ENCODE results near the gene MAPRE2.

Gene MAPRE2

DNA sequence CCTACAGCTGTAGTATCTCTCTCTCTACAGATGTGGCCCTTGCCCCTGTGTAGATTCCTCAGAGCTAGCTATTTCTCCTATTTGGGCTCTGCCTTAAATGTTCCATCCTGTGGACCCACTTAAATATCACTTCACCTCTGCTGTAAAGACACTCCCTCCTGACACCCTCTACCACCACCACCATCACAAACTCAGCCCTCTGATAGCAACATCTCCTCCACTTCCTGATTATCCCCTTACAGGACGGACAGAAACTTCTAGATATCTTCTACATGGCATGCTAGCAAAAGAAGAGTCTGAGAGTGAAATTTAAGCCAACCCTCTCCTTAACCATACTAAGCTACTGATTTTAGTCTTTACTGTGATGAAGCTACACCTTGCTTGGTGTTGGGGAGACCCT lies 3.2 kb upstream of the MAPRE2 start:
- no peak for DNase-seq (ENCODE audit: low read depth in 2 of 2)

DNA sequence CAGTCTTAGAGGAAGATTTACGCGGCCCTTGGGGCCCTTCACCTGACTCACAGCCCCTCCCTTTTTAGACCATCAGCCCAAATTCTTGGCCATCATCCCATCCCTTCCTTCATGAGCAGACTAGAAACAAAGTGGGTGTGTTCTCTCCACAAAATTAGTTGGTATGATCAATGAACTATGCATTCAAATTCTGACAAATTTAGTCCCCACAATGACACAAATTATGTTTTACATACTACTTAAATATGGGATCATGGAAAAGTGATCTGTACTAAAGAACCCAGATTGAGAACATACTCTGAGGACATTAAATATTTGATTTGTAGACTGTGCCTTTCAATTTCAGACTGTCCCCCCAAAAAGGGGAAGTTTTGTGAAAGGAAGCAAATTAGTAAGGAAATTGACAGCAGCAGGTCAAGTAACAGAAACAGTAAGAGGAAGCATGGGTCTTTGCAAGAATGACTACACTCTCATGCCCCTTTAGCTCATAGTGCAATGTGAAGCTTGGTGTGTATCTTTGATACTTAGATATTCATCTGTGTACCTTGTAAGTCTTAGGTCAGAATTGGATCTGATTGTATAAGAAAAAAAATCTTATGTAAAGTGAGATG lies 2.2 kb upstream of the MAPRE2 start:
- DNase-seq (ENCODE audit: low read depth in 2 of 2), result no peak

DNA sequence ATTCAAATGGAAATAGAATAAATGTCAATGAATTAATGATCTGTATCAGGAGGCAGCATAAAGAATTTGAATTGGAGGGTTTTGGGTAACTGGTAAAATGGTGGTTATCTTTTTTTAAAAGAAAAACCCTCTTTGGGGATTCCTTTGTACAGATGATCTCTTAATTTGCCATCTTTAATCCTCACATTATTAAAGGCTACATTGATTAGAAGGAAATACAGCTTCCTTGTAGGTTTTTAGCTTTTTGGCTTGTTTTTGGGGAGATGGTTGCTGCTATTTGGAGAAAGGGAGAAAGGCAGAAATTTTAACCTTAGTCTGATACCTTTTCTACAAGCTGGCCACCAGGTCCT lies 600 bp upstream of the MAPRE2 start:
- no peak for DNase-seq (ENCODE audit: low read depth in 2 of 2)

DNA sequence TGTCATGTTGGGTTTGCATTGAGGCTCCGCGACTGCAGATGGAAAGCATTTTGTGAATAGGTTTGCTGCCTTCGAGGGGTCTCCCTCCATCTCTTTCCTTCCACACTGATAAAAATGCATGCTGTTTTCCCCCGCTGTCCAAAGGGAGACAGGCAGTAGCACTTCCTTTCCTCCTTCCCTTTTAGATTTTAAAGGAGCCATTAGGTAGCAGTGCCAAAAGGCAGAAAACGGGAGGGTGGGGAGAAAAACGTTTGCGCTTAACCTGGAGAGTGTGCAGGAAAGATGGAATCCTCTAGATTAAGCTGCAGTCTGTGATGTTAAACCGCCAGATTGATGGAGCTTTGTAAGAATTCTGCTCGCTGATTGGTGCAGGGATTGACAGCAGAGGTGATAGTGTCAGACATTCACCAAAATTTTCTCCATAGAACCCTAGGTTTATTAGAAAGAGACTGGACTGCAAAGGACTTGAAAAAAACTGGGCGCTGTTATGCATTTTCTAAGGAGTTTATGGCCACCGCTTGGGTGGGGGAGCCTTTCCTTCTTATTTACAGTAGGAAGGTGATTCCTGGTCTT lies 688 bp downstream of the MAPRE2 start:
- no peak for DNase-seq (ENCODE audit: low read depth in 2 of 2)

DNA sequence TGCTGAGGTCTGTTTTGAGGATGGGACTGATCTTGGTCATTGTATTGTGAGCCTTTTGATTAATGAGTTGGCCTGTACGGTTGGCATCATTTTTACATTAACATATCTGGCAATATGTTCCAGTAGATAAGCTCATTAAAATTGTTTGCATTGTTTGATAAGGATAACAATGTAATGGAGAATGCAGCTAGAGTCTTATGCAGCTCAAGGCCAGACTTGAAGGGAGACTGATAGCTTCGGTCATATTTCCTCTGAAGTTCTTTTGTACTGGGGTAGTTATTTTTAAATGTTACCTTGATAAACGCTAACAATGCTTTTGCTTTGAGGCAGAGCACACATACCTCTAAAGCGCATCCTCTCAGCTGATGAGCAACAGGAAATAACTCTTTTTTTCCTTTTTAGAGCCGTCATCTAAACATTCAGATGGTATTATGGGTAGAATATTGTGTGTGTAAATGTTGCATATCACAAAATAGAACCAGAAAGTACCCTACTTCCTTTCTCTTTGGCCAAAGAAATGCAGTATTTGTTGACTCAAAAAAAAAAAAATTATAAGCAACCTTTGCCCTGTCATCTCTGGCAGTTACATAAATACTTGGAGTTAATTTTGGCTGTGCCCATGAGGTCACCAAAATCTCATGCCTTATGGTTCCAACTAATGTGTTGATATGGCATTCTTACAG lies 1.3 kb downstream of the MAPRE2 start:
- DNase-seq (ENCODE audit: low read depth in 2 of 2), result no peak

DNA sequence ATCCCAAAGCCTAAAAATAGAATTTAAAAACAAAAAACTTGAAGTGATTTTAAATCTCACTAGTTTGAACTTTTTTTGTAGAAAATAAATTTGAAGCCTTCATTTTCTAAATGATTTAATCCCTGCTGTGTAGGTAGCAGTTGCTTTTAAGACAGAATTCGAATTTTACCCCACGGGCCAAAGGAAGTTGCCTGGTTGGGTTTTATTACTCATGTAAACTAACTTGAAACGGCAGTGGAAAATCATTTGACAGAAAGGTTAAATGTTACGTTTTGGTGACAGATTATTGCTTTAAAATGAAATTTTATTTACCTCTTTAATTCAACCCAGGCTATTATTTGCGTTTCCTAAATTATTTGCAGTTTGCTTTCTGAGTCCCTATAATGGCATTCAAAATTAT lies 2.0 kb downstream of the MAPRE2 start:
- no peak for DNase-seq (ENCODE audit: low read depth in 2 of 2)

DNA sequence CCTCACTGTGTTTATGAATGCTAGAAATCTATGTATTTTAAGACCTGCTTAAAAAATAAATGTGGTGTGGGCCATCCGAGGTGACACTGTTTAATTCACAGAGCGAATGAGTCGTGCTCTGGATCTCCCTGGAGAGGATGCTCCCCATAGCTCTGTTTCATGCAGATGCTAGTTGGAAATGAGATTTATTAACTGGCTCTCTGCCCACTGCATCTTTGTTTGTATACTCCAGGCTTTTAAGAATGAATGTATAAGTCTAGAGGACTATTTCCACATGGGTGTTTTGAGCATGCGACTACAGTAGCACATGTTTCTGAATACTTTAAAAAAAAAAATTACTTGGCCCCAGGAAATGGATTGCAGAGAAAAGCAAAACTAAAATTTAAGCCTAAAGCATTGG lies 3.9 kb downstream of the MAPRE2 start:
- DNase-seq (ENCODE audit: low read depth in 2 of 2), result peak in 1 of 2 experiments; percentile 28

DNA sequence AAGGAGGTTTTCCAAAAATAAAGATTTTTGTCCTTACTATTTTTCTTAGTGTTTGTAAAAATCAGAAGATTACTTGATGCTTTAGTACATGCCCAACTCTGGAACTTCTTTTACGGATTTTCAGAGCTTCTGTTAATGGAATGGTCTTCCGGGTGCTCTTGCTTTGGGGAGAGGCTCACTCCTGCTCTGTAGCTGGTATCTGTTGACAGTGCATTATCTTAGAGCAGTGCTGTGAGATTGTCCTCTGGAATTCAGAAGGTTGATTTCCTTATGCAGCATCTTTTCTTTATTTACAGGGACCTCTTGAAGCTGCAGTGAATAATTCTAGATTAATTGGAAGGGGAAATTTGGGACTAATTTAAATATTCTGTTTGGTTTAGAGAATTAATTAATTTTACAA lies 4.6 kb downstream of the MAPRE2 start:
- no peak for DNase-seq (ENCODE audit: low read depth in 2 of 2)

DNA sequence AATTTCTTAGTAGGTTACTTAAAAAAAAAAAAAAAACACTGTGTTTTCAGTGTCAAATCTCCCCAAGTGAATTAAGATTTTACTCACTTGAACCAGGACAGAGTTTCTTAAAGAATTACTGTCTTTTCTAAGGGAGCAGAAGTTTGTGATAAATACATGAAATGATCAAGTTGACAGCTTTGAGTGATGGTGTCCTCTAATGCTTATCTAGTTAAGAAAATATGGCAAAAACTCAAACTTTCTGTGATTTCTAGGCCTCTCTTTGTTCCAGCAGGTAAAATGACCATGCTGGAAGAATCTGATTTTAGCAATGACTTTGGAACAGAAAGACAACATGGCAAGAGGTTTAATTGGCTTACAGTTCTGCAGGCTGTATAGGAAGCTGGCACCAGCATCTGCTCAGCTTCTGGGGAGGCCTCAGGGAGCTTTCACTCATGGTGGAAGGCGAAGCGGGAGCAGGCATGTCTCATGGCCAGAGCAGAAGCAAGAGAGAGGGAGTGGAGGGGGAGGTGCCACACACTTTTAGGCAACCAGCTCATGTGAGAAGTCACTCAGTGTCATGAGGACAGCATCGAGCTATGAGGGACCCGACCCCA lies 6.6 kb downstream of the MAPRE2 start:
- DNase-seq (ENCODE audit: low read depth in 2 of 2), result no peak

DNA sequence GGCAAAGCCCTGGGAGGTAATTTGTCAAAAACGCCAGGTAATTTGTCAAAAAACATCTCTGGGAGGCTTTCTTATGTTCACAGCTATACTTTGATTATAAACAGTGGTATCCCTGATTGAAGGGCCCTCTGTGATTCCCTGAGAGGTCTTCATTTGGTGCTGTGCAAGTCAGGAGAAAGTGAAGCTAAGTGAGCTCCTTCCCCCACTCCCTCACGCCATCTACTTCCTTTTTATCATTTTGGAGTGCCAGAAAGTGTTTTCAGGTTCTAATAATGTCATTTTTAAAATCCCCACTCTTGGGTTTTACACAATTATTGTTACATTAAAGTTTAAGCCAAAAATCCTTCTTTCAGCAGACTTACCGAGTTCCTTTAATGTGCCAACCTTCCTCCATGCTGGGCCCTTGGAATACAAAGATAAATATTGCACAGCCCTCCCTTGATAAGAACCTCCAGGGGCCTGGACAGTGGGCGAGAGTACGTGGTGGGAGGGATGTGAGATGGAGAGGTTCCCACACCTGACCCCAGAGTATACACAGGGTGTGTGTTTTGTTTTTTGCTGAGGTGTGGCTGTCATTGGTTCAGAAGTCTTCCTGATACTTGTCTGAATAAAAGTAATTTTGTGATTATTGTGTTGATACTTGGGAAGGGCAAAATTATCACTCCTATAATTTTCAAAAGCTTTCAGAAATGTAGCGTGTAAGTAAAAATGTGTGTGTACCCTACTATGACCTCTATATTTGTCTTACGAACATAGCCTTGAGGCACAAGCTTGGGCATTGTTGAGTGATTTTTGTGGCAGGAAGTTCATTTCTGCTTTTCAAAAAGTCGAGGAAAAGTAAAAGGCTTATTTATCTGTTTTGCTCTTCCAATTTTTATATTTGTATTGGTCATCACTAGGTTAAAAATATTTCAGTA lies 8.2 kb downstream of the MAPRE2 start:
- DNase-seq (ENCODE audit: low read depth in 2 of 2), result no peak

DNA sequence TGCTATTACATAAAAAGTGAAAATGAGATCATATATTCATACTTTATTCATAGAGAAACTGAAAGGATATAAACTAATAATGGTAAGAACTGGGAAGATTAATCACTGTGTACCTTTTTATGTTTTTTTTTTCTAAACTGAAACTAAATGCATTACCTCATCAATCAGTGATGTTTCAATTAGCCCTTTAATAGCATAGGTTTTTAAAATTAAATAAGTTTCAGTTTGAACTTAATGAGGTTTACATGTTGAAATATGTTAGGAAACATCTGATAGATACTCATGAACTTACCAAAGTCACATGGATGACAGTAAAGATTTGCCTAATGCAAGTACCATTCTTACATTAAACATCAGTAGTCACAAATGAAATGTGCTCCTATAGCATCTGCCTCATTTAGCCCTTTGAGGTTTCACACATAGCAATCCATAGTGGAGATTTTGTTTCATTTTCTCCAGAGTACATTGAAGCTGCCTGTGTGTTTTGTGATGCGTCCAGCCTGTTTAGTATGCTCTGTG lies 8.9 kb downstream of the MAPRE2 start:
- no peak for DNase-seq (ENCODE audit: low read depth in 2 of 2)

DNA sequence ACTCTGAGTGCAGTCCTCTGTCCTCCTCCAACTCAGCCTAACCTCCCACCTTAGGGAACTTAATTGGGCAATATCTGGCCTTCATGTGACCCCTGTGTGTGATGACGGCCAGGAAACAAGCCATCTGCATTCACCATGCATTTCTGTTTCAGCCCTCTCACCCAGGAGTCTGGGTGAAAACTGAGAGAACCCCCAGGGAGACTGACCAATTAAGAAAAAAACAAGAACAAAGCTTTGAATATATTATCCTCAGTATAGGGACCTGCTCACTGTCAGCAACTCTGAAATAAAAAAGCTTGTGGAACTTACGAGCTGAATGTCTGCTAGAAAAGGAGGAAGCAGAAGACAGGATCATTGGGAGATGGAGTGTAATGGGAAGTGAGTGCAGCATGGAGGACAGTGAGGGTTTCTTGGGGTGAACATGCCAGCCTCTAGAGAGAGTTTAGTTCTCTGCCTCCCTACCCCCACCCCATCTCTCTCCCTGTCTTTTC lies 9.5 kb downstream of the MAPRE2 start:
- DNase-seq (ENCODE audit: low read depth in 2 of 2), result no peak

DNA sequence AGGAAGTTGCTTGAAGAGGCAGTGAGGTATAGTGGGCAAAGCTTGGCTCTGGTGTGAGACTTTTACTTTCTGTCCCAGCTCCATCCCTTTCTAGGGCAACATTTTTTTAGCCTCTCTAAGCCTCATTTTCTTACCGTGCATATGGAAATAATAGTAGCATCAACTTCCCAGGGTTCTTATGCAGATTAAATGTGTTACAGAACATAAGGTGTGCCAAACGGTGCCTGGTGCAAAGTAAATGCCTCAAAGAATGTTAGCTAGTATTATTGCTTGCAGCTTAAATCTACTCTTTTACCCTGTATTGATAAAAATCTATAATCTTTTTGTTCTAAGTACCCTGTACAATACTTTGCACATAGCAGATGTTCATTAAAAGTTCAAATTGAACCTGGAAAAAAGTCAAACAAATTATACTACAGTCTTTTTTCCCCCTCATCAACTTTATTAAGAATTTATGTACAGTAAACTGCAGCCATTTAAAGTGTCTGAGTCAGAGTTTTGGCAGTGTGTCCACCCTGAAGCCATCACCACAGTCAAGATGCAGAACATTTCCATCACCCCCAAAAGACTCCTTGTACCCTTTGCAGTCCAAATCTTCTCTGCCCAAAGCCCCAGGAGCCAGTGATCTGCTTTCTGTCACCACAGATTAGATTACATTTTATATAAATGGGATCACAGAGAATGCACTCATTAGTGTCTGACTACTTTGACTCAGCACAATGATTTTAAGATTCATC lies 10.6 kb downstream of the MAPRE2 start:
- DNase-seq (ENCODE audit: low read depth in 2 of 2), result no peak

DNA sequence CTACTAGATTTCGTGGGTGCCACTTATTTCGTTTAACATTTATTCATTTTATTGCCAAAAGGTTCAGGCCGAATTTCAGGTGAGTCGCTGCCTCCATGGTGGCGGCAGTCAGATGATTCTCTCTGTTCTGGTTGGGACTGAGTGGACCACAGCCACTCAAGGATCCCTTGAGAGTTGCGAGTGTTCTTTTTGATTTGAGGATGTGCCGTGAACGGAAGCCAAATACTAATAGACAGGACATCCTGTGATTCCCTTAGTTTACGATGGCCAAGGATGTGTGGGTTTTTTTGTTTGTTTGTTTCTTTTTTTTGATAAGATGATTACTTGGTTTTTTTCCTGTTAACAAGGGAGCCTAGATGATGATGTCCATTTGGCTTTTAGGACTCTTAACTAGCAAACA lies 13.2 kb downstream of the MAPRE2 start:
- DNase-seq (ENCODE audit: low read depth in 2 of 2), result no peak

DNA sequence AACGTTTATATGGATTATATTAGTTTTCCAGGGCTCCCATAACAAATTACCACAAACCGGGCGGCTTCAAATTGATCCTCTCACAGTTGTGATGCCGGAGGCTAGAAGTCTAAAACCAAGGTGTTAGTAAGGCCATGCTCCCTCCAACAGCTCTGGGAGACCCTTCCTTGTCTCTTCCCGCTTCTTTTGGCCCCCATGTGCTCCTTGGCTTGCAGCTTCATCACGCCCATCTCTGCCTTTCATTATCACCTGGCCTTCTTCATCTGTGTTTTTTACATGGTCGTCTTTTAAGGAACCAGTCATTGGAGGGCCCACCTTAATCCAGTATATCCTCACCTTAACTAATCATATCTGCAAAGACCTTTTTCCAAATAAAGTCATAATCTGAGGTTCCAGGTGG lies 13.9 kb downstream of the MAPRE2 start:
- DNase-seq (ENCODE audit: low read depth in 2 of 2), result no peak

DNA sequence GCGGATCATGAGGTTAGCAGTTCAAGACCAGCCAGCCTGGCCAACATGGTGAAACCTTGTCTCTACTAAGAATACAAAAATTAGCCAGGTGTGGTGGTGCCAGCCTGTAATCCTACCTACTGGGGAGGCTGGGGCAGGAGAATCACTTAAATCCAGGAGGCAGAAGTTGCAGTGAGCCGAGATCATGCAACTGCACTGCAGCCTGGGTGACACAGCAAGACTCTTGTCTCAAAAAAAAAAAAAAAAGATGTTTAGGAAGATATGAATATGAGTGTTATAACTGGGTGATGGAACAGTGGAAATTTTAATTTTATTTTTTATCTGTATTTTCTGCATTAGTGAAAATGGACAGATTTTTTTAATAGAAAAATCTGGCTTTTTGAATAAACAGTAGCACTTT lies 14.5 kb downstream of the MAPRE2 start:
- no peak for DNase-seq (ENCODE audit: low read depth in 2 of 2)

DNA sequence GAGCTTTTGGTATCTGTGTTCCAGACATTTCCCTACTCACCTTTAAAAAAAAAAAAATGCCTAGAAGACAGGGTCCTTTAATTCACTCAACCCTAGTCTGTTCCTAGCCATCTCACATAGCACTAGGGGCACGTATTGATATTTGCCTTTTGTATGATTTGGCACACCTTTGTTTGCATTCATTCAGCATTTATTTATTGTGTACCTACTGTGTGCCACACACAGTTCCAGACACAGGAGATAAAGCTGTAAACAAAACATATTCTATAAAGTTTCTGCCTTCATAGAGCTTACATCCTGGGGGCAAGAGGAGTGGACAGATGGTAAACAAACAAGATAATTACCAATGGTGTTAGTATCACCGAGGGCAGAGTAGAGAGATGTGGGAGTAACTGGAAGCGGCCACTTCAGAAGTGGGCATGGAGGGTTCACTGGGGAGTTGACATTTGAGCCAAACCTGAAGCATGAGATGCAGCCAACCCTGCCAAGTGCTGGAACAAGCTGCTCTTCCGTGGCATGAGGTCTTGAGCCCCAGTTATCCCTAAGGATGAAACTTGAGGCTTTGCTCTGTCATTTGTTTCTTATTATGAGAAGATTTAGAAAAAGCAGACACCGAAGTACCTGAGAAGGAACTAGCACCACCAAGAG lies 18.2 kb downstream of the MAPRE2 start:
- DNase-seq (ENCODE audit: low read depth in 2 of 2), result no peak

DNA sequence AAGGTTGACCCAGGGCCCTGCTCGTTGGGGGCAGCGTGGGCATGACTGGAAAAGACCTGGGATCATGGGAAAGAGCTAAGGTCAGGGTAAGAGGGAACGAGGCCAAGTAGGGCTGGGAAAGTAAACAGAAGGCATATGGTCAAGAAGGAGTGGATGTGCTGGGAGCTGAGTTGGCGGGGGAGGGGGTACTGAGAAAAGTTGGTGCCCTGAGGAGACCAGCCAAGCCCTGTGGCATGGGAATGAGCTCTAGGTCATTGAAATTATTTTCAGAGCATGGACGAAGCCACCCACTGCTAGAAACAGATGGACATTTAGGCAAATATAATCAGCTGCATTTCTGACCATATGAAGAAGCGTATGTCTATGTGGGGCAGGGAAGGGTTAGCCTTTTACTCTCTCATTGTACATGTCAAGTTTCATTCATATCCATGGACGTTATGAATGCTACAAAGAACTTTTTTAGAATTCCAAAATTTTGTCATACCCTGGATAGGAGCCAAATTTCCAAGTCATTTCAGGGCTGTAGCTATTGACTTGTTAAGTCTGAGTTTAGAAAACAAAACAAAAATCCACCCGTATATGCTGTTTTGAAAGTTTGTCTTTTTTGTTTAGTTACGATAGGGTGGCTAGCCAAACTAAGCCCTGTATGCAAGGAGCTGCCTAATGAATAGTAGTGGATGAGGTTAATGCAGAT lies 19.1 kb downstream of the MAPRE2 start:
- DNase-seq (ENCODE audit: low read depth in 2 of 2), result no peak

DNA sequence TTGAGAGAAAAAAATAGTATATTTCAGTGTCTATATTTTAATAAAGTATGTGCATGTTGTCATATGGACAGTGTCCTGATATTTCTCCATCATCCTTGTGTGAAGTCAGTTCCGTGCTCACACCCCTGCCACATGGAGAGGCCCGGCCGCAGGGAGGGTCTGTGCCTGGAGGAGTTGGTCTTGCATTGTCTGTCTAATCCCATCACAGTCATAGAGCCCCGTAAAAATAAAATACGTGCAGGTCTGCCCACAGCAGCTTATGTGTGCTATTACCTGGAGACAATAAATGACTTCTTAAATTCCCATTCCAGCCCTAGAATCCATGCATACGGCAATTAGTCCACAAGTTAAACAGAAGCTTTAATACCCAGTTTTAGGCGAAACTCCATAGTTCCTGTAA lies 20.1 kb downstream of the MAPRE2 start:
- DNase-seq (ENCODE audit: low read depth in 2 of 2), result no peak

DNA sequence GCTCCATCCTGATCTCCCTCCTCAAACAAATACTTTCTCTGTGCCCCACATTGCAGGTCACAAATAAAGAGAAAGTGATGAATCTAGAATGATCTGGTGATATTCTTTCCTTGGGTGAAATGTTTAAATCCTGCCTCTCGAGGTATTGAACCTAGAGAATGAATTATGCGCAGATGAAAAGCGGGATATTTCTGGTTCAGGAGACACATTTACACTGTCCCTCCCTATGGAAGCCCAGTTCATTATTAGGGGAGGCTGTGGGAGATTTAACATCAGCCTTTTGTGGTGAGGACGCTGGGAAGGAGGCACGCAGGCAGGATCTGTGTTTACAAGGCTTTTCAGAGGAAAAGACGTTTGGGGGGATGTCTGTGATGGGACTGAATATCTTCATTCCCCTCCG lies 20.6 kb downstream of the MAPRE2 start:
- no peak for DNase-seq (ENCODE audit: low read depth in 2 of 2)

Measured in fibroblast of skin of left biceps (primary cell).